K562 (cell line): ENCODE results near the gene ATP9A. TPM values are rescaled to one million over a fixed set of nuclear protein-coding genes. Genes with fewer than 3 reads are reported as not detected.

ENCODE experiments used
- ATAC-seq: fragments of 200-7000 bp; cut with Tn5 transposase; 3 replicates; pipeline ENCODE4 v1.9.1; 2020; ENCODE audit warnings: moderate library complexity
- BruUV-seq: library from RNA; stranded (reverse); fragments of 400-500 nt; replicated peaks from 2 replicates; lab custom pipeline; 2021; lab: Mats Ljungman, UMichigan
- CTCF ChIA-PET: fragments of 300-600 bp; formaldehyde crosslinking; extraction: SDS; loops from one replicate; lab custom pipeline; 2021; ENCODE audit warnings: low intra/inter-chr PET ratio; lab: Yijun Ruan, JAX
- POLR2A ChIA-PET: fragments of 300-600, 350-650 bp; sonication (Branson Sonifier 250); formaldehyde crosslinking; extraction: SDS; loops from one replicate; lab custom pipeline; 2021; ENCODE audit warnings: antibody characterized with exemption, inconsistent platforms; lab: Yijun Ruan, JAX
- DNase-seq, 4 experiments: peaks; one replicate each; pipeline versions ENCODE4 v3.0.0 to v3.0.0-alpha.2; 2011 to 2018; ENCODE audit warnings: low spot score in 3 of 4, mixed read lengths in 3 of 4; ENCODE audit errors: extremely low read depth in 1 of 4
- FAIRE-seq: peaks from 2 replicates; lab custom pipeline; 2011; peaks lifted over from hg19 to GRCh38; lab: Jason Lieb, UNC
- H2AFZ ChIP-seq: 2 replicates; pipeline ENCODE4 v1.6.0; 2011; ENCODE audit warnings: low read depth, low read length, control low read depth, inconsistent platforms
- H3K27ac ChIP-seq: fragments of 200-600 bp; 3 replicates; pipeline ENCODE4 v1.8.0; 2011; ENCODE audit warnings: low read depth, mild to moderate bottlenecking, control low read depth, inconsistent platforms, low read length, moderate library complexity, mixed read lengths; ENCODE audit errors: extremely low read depth
- H3K27me3 ChIP-seq, 2 experiments: fragments of 300-600 bp in 1 of 2; 2 replicates in 1 of 2; 3 replicates in 1 of 2; pipeline versions ENCODE4 v1.6.0 to v1.8.0; 2011; ENCODE audit warnings: inconsistent platforms in 2 of 2, low read length in 2 of 2, mild to moderate bottlenecking in 1 of 2, mixed read lengths in 1 of 2, moderate library complexity in 1 of 2; ENCODE audit not compliant: control insufficient read depth in 2 of 2, insufficient read depth in 2 of 2
- H3K36me3 ChIP-seq: fragments of 300-600 bp; 3 replicates; pipeline ENCODE4 v1.8.0; 2011; ENCODE audit warnings: mild to moderate bottlenecking, low read length, inconsistent platforms; ENCODE audit not compliant: control insufficient read depth, insufficient read depth
- H3K4me1 ChIP-seq, 2 experiments: fragments of 200-600 bp in 1 of 2; replicated peaks in 1 of 2; 2 replicates in 1 of 2; 3 replicates in 1 of 2; pipeline versions ENCODE4 v1.5.1 to v1.8.0; 2011; ENCODE audit warnings: inconsistent platforms in 2 of 2, low read length in 2 of 2, mild to moderate bottlenecking in 1 of 2, mixed read lengths in 1 of 2, moderate library complexity in 1 of 2; ENCODE audit not compliant: control insufficient read depth in 2 of 2, insufficient read depth in 2 of 2
- H3K4me2 ChIP-seq: 2 replicates; pipeline ENCODE4 v1.6.1; 2011; ENCODE audit warnings: low read length, control low read depth, inconsistent platforms, mixed read lengths; ENCODE audit not compliant: insufficient read depth
- H3K4me3 ChIP-seq: fragments of 200-600 bp; sonication (generic), shearing (Covaris generic); 2 replicates; pipeline ENCODE4 v1.5.1; 2016; ENCODE audit warnings: control low read depth, inconsistent platforms
- H3K79me2 ChIP-seq: fragments of 200-600 bp; 3 replicates; pipeline ENCODE4 v1.8.0; 2011; ENCODE audit warnings: low read length, inconsistent platforms; ENCODE audit not compliant: control insufficient read depth, insufficient read depth
- H3K9ac ChIP-seq, 2 experiments: 2 replicates each; pipeline versions ENCODE4 v1.6.0 to v1.6.1; 2011; ENCODE audit warnings: low read depth in 2 of 2, low read length in 2 of 2, control low read depth in 1 of 2, inconsistent platforms in 1 of 2, mild to moderate bottlenecking in 1 of 2, mixed read lengths in 1 of 2; ENCODE audit not compliant: insufficient read depth in 1 of 2
- H3K9me1 ChIP-seq: one replicate; pipeline ENCODE4 v1.6.0; 2011; ENCODE audit warnings: inconsistent platforms, mild to moderate bottlenecking, low read length, moderate library complexity; ENCODE audit not compliant: control insufficient read depth, insufficient read depth
- H3K9me3 ChIP-seq: replicated peaks from 2 replicates; pipeline ENCODE4 v1.5.1; 2011; ENCODE audit warnings: low read depth, low read length, inconsistent platforms; ENCODE audit not compliant: control insufficient read depth, insufficient read depth
- H4K20me1 ChIP-seq: replicated peaks from 2 replicates; pipeline ENCODE4 v1.6.1; 2011; ENCODE audit warnings: low read length, inconsistent platforms, mixed read lengths; ENCODE audit not compliant: control insufficient read depth, insufficient read depth
- IRF9 ChIP-seq: fragments of 450-650 bp; IDR thresholded peaks from 2 replicates; pipeline ENCODE4 v1.6.1; 2016; ENCODE audit warnings: missing biosample characterization, missing genetic modification characterization
- MYC ChIP-seq, 2 experiments: fragments of 250-450 bp in 1 of 2; sonication (Bioruptor Pico) in 1 of 2; IDR thresholded peaks; 2 replicates each; pipeline versions ENCODE4 v1.5.1 to v1.6.1; 2012 to 2021; ENCODE audit warnings: low read depth in 2 of 2, borderline replicate concordance in 1 of 2, improper control_type of control experiment in 1 of 2, low read length in 1 of 2, mild to moderate bottlenecking in 1 of 2, moderate library complexity in 1 of 2
- SAFB ChIP-seq: fragments of 200-400 bp; formaldehyde crosslinking; IDR thresholded peaks from 2 replicates; pipeline ENCODE4 v1.6.1; 2017; ENCODE audit warnings: low read depth, low read length, borderline replicate concordance
- ZBTB7A ChIP-seq: IDR thresholded peaks from 2 replicates; pipeline ENCODE4 v1.6.1; 2011; ENCODE audit warnings: low read depth, mild to moderate bottlenecking, low read length, moderate library complexity, borderline replicate concordance; ENCODE audit not compliant: control insufficient read depth
- WGBS: fragments of 100-300 bp; shearing (Covaris generic); methylation state at CpG from one replicate; pipeline ENCODE4 v1.1.6; 2016; ENCODE audit warnings: low coverage, mixed read lengths; ENCODE audit not compliant: insufficient coverage; ENCODE audit errors: missing lambda C conversion rate; 5-methylcytosine and 5-hydroxymethylcytosine counted together
- in situ Hi-C: fragments of 300-500 bp; cut with MboI; formaldehyde crosslinking; loops from 4 replicates; pipeline ENCODE4 v1.15.0; 2018; ENCODE audit warnings: inconsistent platforms, mixed read lengths
- intact Hi-C: fragments of 100-400 bp; cut with micrococcal nuclease; formaldehyde crosslinking; loops from 2 replicates; pipeline ENCODE4 v1.14.2; 2022
- polyA plus RNA-seq, 8 experiments: library from polyadenylated mRNA; depleted of rRNA in 4 of 8; stranded (reverse) in 5 of 8; unstranded in 3 of 8; fragments of >200 nt; fragmentation: Nextera tagmentation in 2 of 8; fragmentation: Illumina TruSeq in 1 of 8; extraction: Ambion mirVana in 2 of 8; extraction: Trizol in 1 of 8; gene quantifications; 2 replicates each; pipeline versions ENCODE4 v1.2.1 to v1.2.3, GENCODE V29; 2011 to 2014; ENCODE audit warnings: inconsistent platforms in 1 of 8, missing spikeins in 1 of 8
- total RNA-seq, 7 experiments: library from RNA; depleted of rRNA in 6 of 7; stranded (reverse); fragments of >200 nt in 6 of 7; fragmentation: Illumina TruSeq in 2 of 7; extraction: Trizol in 2 of 7; gene quantifications; 2 replicates each; pipeline versions ENCODE4 v1.2.1 to v1.2.3, GENCODE V29; 2011 to 2021; ENCODE audit warnings: low replicate concordance in 1 of 7
- TF ChIP-seq, protein P1 (sequence below): fragments of 450-650 bp; IDR thresholded peaks from 2 replicates; pipeline ENCODE4 v1.6.1; 2014; ENCODE audit warnings: low read depth, mild to moderate bottlenecking, moderate library complexity, borderline replicate concordance
- TF ChIP-seq, protein P2 (sequence below): fragments of 450-650 bp; IDR thresholded peaks from 2 replicates; pipeline ENCODE4 v1.6.1; 2016; ENCODE audit warnings: low read depth, mild to moderate bottlenecking, moderate library complexity
- TF ChIP-seq, protein P3 (sequence below): sonication (generic); formaldehyde crosslinking; IDR thresholded peaks from 2 replicates; pipeline ENCODE4 v1.8.1; 2023; ENCODE audit warnings: mild to moderate bottlenecking, missing genetic modification reagents
- TF ChIP-seq, protein P4 (sequence below): fragments of 450-650 bp; IDR thresholded peaks from 2 replicates; pipeline ENCODE4 v1.6.1; 2016; ENCODE audit warnings: mild to moderate bottlenecking

The ATP9A gene
- total and polyA plus RNA-seq, 9 of the 15 experiments (the other 6 are each of a cell fraction or from before 2014, with no cell fraction given) = 0.18 to 0.62 (median 0.29) TPM

- TF ChIP-seq, protein P1, sequence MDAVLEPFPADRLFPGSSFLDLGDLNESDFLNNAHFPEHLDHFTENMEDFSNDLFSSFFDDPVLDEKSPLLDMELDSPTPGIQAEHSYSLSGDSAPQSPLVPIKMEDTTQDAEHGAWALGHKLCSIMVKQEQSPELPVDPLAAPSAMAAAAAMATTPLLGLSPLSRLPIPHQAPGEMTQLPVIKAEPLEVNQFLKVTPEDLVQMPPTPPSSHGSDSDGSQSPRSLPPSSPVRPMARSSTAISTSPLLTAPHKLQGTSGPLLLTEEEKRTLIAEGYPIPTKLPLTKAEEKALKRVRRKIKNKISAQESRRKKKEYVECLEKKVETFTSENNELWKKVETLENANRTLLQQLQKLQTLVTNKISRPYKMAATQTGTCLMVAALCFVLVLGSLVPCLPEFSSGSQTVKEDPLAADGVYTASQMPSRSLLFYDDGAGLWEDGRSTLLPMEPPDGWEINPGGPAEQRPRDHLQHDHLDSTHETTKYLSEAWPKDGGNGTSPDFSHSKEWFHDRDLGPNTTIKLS = no peak
- no peak for TF ChIP-seq SAFB
- TF ChIP-seq, all 486 proteins: peak for 0
These were observed 33.6 kb upstream of the ATP9A start (continued) for GRCh38 chr20:51801823-51802123.

DNA sequence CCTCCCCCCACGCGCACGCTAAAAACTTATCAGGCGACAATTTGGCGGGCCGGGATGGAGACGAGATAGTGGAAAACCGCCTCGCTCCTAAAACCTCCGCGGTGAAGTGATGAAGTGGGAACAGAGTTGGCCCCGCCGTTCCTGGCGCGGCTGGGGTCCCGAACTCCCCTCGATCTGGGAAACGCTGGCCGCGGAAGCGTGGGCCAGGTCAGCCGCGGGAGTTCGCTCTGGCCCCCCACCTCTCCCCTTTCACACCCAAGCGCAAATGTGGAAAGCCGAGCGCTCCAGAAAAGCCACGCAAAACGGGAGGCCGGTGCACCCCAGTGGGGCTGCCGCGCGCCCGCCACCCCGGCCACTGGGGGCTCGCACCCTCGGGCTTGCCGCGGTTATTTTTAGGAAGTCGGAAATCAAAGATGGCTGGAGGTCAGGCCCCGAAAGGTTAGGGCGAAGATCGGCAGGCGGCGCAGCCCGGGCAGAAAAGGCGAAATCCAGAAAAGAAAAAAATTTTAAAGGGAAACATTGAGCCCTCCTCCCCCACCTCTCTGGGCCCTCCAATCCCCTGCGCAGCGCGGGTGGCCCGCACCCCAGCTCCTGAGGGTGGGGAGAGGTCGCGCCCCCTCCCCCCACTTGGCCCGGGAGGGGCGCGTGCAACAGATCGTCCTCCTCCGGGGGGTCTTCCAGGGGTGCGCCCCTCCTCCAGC, 33.1 kb upstream of the ATP9A start:
- TF ChIP-seq, protein P2, sequence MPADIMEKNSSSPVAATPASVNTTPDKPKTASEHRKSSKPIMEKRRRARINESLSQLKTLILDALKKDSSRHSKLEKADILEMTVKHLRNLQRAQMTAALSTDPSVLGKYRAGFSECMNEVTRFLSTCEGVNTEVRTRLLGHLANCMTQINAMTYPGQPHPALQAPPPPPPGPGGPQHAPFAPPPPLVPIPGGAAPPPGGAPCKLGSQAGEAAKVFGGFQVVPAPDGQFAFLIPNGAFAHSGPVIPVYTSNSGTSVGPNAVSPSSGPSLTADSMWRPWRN = no peak
- TF ChIP-seq, protein P3, sequence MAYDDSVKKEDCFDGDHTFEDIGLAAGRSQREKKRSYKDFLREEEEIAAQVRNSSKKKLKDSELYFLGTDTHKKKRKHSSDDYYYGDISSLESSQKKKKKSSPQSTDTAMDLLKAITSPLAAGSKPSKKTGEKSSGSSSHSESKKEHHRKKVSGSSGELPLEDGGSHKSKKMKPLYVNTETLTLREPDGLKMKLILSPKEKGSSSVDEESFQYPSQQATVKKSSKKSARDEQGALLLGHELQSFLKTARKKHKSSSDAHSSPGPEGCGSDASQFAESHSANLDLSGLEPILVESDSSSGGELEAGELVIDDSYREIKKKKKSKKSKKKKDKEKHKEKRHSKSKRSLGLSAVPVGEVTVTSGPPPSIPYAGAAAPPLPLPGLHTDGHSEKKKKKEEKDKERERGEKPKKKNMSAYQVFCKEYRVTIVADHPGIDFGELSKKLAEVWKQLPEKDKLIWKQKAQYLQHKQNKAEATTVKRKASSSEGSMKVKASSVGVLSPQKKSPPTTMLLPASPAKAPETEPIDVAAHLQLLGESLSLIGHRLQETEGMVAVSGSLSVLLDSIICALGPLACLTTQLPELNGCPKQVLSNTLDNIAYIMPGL (CRISPR knock-in tag) = no peak
- TF ChIP-seq MYC (IDR thresholded peaks at IDR 0.05; ENCODE audit: low read depth, low read length) (no peak), MYC (CRISPR knock-in tag; IDR thresholded peaks at IDR 0.05; ENCODE audit: borderline replicate concordance, low read depth) (no peak), IRF9 (tag) (no peak), ZBTB7A (no peak)
- TF ChIP-seq, protein P4, sequence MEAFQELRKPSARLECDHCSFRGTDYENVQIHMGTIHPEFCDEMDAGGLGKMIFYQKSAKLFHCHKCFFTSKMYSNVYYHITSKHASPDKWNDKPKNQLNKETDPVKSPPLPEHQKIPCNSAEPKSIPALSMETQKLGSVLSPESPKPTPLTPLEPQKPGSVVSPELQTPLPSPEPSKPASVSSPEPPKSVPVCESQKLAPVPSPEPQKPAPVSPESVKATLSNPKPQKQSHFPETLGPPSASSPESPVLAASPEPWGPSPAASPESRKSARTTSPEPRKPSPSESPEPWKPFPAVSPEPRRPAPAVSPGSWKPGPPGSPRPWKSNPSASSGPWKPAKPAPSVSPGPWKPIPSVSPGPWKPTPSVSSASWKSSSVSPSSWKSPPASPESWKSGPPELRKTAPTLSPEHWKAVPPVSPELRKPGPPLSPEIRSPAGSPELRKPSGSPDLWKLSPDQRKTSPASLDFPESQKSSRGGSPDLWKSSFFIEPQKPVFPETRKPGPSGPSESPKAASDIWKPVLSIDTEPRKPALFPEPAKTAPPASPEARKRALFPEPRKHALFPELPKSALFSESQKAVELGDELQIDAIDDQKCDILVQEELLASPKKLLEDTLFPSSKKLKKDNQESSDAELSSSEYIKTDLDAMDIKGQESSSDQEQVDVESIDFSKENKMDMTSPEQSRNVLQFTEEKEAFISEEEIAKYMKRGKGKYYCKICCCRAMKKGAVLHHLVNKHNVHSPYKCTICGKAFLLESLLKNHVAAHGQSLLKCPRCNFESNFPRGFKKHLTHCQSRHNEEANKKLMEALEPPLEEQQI = no peak
- Histone ChIP-seq H3K9me3 (no peaks in the 10 kb centered on the region), H4K20me1 (no peaks in the 10 kb centered on the region), H2AFZ (no peak overlapping the region), H3K79me2 (no peaks in the 10 kb centered on the region), H3K4me2 (no peak overlapping the region), H3K9me1 (no peaks in the 10 kb centered on the region), H3K27ac (no peak overlapping the region), H3K27me3 (peaks cover 4% of the 10 kb centered on the region in 2 experiments; a peak in 3 of 5 replicates), H3K9ac (no peak overlapping the region), H3K36me3 (no peaks in the 10 kb centered on the region), H3K4me1 (peaks cover 0 to 4% of the 10 kb centered on the region in 2 experiments; a peak in 2 of 5 replicates), H3K4me3 (no peak overlapping the region)
- no TSS peak for BruUV-seq
- no peak for FAIRE-seq
- in situ Hi-C loops = no loop called here
- POLR2A ChIA-PET = no interaction called here
- CTCF ChIA-PET = interaction anchor here (1.2 kb wide), 1 partner anchor 283 kb away, joined by 4 read pairs; no protein-coding TSS in a partner anchor
- intact Hi-C loops = no loop called here
- WGBS = 31% methylated on average over 41 of the region's 59 CpGs
- DNase-seq = no peak
- no peak for ATAC-seq
